Gastroesophageal sphincter (tissue), 3 donors: ENCODE measurements around the gene HERC2.
"Not testable (repeated sequence)": the region's sequence is repeated elsewhere in the genome, so short reads cannot be mapped to it uniquely, and the experiment has no call there.

Source experiments
- POLR2A ChIP-seq, 2 donors: fragments of 450-650 bp; IDR thresholded peaks; one replicate each; pipeline ENCODE4 v1.6.1; 2017; ENCODE audit warnings: antibody characterized with exemption in 2 of 2, mild to moderate bottlenecking in 2 of 2, moderate library complexity in 1 of 2
- POLR2AphosphoS5 ChIP-seq: sonication (generic); formaldehyde crosslinking; IDR thresholded peaks from one replicate; pipeline ENCODE4 v1.6.1; 2017; ENCODE audit warnings: antibody characterized with exemption
- TF ChIP-seq, protein P1 (sequence below), 4 experiments: fragments of 200-600 bp in 2 of 4; fragments of 450-650 bp in 2 of 4; sonication (generic) in 1 of 4; IDR thresholded peaks; one replicate each; pipeline ENCODE4 v1.5.1; 2017 to 2019; ENCODE audit warnings: antibody characterized with exemption in 4 of 4, mild to moderate bottlenecking in 2 of 4, moderate library complexity in 2 of 4

DNA sequence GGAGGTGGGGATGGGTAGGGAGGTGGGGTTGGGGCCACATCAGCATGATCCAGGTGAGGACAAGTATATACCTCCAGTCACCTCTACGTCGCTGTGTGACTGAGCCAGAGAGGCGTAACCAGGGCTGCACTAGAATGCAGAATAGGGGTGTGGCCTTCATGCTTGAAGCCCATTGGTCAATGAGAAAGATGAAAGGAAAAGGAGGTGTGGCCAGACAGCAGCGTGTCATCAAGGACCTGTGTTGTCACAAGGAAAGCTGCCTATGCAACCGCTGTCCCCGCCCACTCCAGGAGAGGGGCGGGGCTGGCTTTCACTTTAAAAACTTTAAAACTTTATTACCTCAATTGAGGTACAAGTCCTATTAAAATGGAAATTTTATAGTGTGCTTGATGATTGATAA lies 36.0 kb upstream of the HERC2 start, which contains the start of gene GOLGA6L24:
- TF ChIP-seq, protein P1, sequence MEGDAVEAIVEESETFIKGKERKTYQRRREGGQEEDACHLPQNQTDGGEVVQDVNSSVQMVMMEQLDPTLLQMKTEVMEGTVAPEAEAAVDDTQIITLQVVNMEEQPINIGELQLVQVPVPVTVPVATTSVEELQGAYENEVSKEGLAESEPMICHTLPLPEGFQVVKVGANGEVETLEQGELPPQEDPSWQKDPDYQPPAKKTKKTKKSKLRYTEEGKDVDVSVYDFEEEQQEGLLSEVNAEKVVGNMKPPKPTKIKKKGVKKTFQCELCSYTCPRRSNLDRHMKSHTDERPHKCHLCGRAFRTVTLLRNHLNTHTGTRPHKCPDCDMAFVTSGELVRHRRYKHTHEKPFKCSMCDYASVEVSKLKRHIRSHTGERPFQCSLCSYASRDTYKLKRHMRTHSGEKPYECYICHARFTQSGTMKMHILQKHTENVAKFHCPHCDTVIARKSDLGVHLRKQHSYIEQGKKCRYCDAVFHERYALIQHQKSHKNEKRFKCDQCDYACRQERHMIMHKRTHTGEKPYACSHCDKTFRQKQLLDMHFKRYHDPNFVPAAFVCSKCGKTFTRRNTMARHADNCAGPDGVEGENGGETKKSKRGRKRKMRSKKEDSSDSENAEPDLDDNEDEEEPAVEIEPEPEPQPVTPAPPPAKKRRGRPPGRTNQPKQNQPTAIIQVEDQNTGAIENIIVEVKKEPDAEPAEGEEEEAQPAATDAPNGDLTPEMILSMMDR (IDR thresholded peaks at IDR 0.05): not testable (repeated sequence)
- not testable (repeated sequence) for TF ChIP-seq POLR2A (IDR thresholded peaks at IDR 0.05); POLR2AphosphoS5
